ENCODE data around the gene UNC119B.

UNC119B gene

GRCh38 chr12:120706029-120706428 lies 4.2 kb upstream of the UNC119B start:
- TF ChIP-seq, protein P1, sequence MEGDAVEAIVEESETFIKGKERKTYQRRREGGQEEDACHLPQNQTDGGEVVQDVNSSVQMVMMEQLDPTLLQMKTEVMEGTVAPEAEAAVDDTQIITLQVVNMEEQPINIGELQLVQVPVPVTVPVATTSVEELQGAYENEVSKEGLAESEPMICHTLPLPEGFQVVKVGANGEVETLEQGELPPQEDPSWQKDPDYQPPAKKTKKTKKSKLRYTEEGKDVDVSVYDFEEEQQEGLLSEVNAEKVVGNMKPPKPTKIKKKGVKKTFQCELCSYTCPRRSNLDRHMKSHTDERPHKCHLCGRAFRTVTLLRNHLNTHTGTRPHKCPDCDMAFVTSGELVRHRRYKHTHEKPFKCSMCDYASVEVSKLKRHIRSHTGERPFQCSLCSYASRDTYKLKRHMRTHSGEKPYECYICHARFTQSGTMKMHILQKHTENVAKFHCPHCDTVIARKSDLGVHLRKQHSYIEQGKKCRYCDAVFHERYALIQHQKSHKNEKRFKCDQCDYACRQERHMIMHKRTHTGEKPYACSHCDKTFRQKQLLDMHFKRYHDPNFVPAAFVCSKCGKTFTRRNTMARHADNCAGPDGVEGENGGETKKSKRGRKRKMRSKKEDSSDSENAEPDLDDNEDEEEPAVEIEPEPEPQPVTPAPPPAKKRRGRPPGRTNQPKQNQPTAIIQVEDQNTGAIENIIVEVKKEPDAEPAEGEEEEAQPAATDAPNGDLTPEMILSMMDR (IDR thresholded peaks at IDR 0.05; ENCODE audit: insufficient read depth, low read length, poor library complexity, severe bottlenecking) = no peak
- DNase-seq (ENCODE audit: extremely low read depth, insufficient read length) = no peak
- Histone ChIP-seq H3K36me3 (ENCODE audit: control insufficient read depth, insufficient read depth, low read length) (peaks cover 2% of the 10 kb centered on the region), H3K4me3 (replicated peaks; ENCODE audit: low read depth, low read length) (no peak overlapping the region), H3K27me3 (replicated peaks; ENCODE audit: control insufficient read depth, insufficient read depth, low read length) (no peaks in the 10 kb centered on the region)

DNA sequence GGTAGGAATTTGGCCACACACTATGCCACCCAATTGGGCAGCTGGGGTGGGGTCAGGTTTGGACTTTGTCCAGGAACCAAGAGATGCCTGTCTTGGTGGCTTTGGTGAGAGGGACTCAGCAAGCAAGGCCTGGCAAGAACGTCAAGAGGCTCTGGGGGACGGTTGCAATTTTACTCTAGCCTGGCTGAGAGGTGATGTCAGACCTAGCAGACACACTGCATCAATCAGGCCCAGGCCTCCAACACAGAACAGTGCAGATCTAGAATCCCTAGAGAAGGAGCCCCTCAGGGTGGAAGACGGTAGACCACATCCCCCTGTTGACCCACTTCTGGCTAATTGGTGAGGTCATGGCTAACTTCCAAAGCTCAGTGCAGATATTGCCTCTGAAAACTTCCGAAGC lies 1.6 kb upstream of the UNC119B start:
- DNase-seq (ENCODE audit: extremely low read depth, insufficient read length) = no peak
- no peak overlapping the region for H3K4me3 ChIP-seq (replicated peaks; ENCODE audit: low read depth, low read length)
- TF ChIP-seq, protein P1 (IDR thresholded peaks at IDR 0.05; ENCODE audit: insufficient read depth, low read length, poor library complexity, severe bottlenecking) = no peak
- H3K36me3 ChIP-seq (ENCODE audit: control insufficient read depth, insufficient read depth, low read length) = peaks cover 2% of the 10 kb centered on the region
- no peaks in the 10 kb centered on the region for H3K27me3 ChIP-seq (replicated peaks; ENCODE audit: control insufficient read depth, insufficient read depth, low read length)

DNA sequence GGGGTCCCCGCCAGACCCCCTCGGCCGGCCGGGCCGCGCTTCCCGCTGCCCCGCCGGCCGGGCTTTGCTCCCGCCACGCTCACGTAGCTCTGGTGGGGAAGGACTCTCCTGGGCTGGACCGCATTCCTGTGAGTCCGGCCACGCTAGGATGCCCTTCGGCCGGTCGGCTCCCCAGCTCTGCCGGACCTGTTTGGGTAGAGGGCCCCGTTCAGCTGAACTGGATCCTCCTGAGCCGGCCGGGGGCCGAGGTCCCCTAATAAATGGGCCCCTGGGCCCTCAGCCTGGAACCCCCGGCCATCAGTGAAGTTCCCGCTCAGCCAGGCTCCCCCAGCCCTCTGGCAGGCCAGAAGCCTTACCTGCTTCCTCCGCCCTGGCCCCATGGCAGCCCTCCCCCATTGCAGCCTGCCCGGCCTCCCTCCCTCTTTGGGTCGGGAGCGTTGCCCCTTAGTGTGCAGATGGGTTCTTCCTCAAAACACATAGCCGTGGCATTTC lies 593 bp downstream of the UNC119B start:
- DNase-seq (ENCODE audit: extremely low read depth, insufficient read length) = peak; percentile 39
- H3K4me3 ChIP-seq (replicated peaks; ENCODE audit: low read depth, low read length) = peak overlapping the region; percentile 90
- peaks cover 6% of the 10 kb centered on the region for H3K36me3 ChIP-seq (ENCODE audit: control insufficient read depth, insufficient read depth, low read length)
- TF ChIP-seq, protein P1 (IDR thresholded peaks at IDR 0.05; ENCODE audit: insufficient read depth, low read length, poor library complexity, severe bottlenecking) = no peak
- no peaks in the 10 kb centered on the region for H3K27me3 ChIP-seq (replicated peaks; ENCODE audit: control insufficient read depth, insufficient read depth, low read length)

DNA sequence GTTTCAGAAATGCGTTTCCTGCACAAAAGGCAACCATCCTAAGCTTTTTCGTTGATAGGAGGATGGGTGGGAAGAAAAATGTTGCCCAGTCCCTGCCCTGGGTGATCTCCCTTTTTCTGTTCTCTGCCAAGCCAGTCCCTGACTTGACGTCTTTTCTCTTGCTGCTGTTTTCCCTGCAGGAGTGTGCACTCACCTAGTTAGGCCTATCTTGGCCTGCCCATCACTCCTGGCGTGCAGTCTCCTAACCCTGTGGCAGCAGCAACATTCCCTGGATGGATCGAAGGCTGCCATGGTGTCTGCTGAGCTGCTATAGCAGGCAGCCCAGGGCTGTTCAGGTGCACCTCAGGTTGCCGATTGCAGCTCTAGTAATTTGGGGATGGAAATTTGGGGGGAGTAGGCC lies 1.2 kb downstream of the UNC119B start:
- Histone ChIP-seq H3K27me3 (replicated peaks; ENCODE audit: control insufficient read depth, insufficient read depth, low read length) (no peaks in the 10 kb centered on the region), H3K36me3 (ENCODE audit: control insufficient read depth, insufficient read depth, low read length) (peaks cover 8% of the 10 kb centered on the region), H3K4me3 (replicated peaks; ENCODE audit: low read depth, low read length) (peak overlapping the region; percentile 90)
- no peak for DNase-seq (ENCODE audit: extremely low read depth, insufficient read length)
- TF ChIP-seq, protein P1 (IDR thresholded peaks at IDR 0.05; ENCODE audit: insufficient read depth, low read length, poor library complexity, severe bottlenecking) = no peak

- no peak for DNase-seq (ENCODE audit: extremely low read depth, insufficient read length)
- TF ChIP-seq, protein P1 (IDR thresholded peaks at IDR 0.05; ENCODE audit: insufficient read depth, low read length, poor library complexity, severe bottlenecking) = no peak
- H3K36me3 ChIP-seq (ENCODE audit: control insufficient read depth, insufficient read depth, low read length) = peaks cover 8% of the 10 kb centered on the region
- no peaks in the 10 kb centered on the region for H3K27me3 ChIP-seq (replicated peaks; ENCODE audit: control insufficient read depth, insufficient read depth, low read length)
- no peak overlapping the region for H3K4me3 ChIP-seq (replicated peaks; ENCODE audit: low read depth, low read length)
Measured at GRCh38 chr12:120712610-120713009, 2.4 kb downstream of the UNC119B start.
